ENCODE data around the gene FN1.
"Not testable (repeated sequence)": the region's sequence is repeated elsewhere in the genome, so short reads cannot be mapped to it uniquely, and the experiment has no call there.

The FN1 gene

GRCh38 chr2:215332872-215333595 lies 102.8 kb downstream of the FN1 start:
- no peak for DNase-seq (ENCODE audit: low spot score)

DNA sequence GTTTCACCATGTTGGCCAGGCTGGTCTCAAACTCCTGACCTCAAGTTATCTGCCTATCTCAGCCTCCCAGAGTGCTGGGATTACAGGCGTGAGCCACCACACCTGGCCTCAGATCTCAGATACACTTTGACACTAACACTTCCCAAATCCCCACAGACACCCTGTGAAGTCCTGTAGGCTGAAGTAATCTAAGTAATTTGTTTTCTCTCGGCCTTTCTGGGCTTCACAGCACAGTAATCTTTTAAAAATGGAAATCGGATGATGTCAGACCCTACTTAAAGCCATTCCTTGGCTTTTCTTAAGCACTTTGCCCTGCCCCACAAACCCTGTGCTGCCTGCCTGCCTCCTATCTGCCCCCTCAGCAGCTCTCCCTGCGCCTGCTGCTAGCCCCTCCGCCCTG lies 107.8 kb downstream of the FN1 start:
- DNase-seq (ENCODE audit: low spot score), result no peak

- no peak for DNase-seq (ENCODE audit: low spot score)
These were observed 111.1 kb downstream of the FN1 start for GRCh38 chr2:215324811-215325210.

DNA sequence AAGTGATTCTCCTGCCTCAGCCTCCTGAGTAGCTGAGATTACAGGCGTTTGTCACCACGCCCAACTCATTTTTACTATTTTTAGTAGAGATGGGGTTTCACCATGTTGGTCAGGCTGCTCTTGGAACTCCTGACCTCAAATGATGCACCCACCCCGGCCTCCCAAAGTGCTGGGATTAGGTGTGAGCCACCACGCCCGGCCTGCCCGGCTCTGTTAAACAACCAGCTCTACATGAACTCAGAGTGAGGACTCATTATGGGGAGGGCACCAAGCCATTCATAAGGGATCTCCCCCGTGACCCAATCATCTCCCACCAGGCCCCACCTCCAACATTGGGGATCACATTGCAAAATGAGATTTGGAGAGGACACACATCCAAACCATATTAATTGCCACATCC lies 115.2 kb downstream of the FN1 start:
- no peak for DNase-seq (ENCODE audit: low spot score)

- no peak for DNase-seq (ENCODE audit: low spot score)
These were observed 115.8 kb downstream of the FN1 start for GRCh38 chr2:215320102-215320501.

- no peak for DNase-seq (ENCODE audit: low spot score)
These were observed 116.4 kb downstream of the FN1 start for GRCh38 chr2:215319500-215319899.

DNA sequence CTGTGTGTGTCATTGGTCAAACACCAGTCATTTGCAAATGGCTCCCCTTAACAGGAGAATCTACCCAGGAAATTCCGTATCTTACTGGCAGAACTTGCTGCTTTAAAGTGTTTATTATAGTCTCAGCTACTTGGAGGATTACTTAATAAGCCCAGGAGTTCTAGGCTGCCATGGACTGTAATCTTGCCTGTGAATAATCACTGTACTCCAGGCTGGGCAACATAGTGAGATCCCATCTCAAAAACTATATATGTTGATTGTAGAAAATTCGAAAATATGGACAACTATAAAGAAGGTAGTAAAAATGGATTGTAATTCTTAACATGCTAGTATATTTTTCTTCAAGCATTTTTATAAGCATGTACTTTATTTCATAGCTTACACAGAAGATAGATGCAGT lies 119.5 kb downstream of the FN1 start:
- no peak for DNase-seq (ENCODE audit: low spot score)

GRCh38 chr2:215315301-215315700 lies 120.6 kb downstream of the FN1 start:
- DNase-seq (ENCODE audit: low spot score), result no peak

DNA sequence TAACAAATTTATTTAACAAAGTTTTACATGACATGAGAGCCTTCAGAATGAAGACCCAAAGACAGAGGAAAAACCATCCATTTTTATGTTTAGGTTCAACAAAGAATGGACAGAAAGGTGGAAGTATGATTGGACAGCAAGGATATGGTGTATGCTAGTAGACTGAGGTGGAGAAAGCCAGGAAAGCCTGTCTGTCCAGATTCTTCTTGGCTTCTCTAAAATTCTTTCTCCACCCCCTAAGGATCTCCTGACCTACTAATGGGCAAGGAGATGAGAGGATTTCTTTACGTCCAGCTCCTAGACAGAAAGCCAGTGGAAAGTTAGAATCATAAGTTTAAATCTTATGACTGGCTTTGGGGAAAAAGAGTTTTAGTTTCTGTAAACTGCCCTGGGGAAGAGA lies 121.0 kb downstream of the FN1 start:
- DNase-seq (ENCODE audit: low spot score), result no peak

GRCh38 chr2:215313255-215313613 lies 122.6 kb downstream of the FN1 start:
- no peak for DNase-seq (ENCODE audit: low spot score)

DNA sequence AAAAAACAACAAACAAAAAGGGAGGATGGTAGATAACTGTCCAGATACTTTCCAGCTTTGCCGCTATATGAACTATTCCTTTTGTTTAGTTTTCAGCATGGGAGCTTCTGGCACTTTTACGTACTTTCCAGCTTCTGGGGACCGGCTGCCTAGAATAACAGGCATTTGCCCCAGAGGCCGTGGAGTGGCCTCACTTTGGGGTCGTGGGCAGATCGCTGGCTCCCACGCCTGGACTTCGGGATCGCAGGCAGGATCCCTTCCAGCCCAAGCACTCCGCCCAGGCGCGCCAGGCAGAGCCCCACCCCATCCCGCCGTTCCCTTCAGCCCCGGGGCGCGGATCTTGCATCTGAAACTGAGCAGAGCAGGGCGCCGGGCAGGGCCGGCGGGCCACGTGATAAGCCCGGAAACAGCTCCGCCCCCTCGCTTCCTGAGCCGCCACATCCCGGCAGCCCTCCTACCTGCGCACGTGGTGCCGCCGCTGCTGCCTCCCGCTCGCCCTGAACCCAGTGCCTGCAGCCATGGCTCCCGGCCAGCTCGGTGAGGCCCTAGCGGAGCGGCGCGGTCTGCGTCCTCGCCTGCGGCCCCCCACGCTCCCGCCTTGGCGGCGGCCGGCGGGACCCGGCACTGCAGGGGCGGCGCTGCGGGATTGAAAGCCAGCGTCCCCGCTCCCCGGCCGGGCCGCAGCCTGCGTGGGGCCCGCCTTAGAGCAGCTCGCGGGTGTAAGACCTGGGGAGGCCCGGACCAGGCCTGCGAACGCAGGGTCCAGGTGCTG lies 124.1 kb downstream of the FN1 start, which contains the start of gene ATIC:
Gene ATIC, plus strand, starts transcription at position 435 of the 772 bp plus-strand sequence. Its CDS starts 84 bp downstream, at position 519.
- DNase-seq (ENCODE audit: low spot score), result peak; percentile 97

GRCh38 chr2:215311259-215311624 lies 124.6 kb downstream of the FN1 start:
- not testable (repeated sequence) for DNase-seq (ENCODE audit: low spot score)

All from GM03348 (cell line).